Peyer's patch (tissue), 4 donors: Measurements from ENCODE around the gene MT1B.

ENCODE experiments used
- POLR2A ChIP-seq, 2 donors: fragments of 450-650 bp; IDR thresholded peaks; one replicate each; pipeline ENCODE4 v1.5.1; 2017; ENCODE audit warnings: antibody characterized with exemption in 2 of 2, mild to moderate bottlenecking in 2 of 2, moderate library complexity in 2 of 2
- TF ChIP-seq, protein P1 (sequence below), 6 experiments: fragments of 450-650 bp in 4 of 6; fragments of 200-600 bp in 2 of 6; sonication (generic) in 1 of 6; IDR thresholded peaks; one replicate each; pipeline ENCODE4 v1.5.1; 2017 to 2019; ENCODE audit warnings: antibody characterized with exemption in 6 of 6, mild to moderate bottlenecking in 3 of 6, moderate library complexity in 1 of 6

- TF ChIP-seq, protein P1, sequence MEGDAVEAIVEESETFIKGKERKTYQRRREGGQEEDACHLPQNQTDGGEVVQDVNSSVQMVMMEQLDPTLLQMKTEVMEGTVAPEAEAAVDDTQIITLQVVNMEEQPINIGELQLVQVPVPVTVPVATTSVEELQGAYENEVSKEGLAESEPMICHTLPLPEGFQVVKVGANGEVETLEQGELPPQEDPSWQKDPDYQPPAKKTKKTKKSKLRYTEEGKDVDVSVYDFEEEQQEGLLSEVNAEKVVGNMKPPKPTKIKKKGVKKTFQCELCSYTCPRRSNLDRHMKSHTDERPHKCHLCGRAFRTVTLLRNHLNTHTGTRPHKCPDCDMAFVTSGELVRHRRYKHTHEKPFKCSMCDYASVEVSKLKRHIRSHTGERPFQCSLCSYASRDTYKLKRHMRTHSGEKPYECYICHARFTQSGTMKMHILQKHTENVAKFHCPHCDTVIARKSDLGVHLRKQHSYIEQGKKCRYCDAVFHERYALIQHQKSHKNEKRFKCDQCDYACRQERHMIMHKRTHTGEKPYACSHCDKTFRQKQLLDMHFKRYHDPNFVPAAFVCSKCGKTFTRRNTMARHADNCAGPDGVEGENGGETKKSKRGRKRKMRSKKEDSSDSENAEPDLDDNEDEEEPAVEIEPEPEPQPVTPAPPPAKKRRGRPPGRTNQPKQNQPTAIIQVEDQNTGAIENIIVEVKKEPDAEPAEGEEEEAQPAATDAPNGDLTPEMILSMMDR (IDR thresholded peaks at IDR 0.05) = no peak
- TF ChIP-seq POLR2A (IDR thresholded peaks at IDR 0.05) = no peak
These were observed 21.6 kb upstream of the MT1B start for GRCh38 chr16:56630134-56630533.
